ENCODE results near the gene FAXDC2.
"Not testable (repeated sequence)": the region's sequence is repeated elsewhere in the genome, so short reads cannot be mapped to it uniquely, and the experiment has no call there.

The FAXDC2 gene

DNA sequence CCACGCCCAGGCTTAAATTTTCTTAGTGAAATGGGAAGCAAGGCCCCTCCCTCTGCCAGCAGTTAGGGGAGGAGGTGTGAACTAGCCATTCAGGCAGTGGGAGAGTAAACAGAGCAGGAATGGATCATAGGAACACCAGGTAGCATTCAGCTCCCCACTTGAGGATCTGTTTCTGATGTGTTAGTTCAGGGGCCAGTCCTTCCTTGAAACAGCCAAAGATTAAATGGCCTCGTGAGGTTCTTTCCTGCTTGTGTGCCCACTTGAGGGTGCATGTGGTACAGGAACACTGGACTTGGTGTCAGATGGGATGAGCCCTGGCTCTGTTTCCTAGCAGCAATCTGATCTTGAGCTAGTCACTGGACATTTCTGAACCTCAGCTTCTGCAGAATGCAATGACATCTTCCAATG is 21.2 kb downstream of the FAXDC2 start:
- Histone ChIP-seq H3K9me3 (no peaks in the 10 kb centered on the region), H3K4me1 (no peaks in the 10 kb centered on the region), H3K4me3 (no peak overlapping the region), H3K27me3 (no peaks in the 10 kb centered on the region), H3K27ac (no peak overlapping the region), H3K36me3 (peaks cover 45 to 69% (median 48%) of the 10 kb centered on the region in 3 donors)
- TF ChIP-seq, protein P1, sequence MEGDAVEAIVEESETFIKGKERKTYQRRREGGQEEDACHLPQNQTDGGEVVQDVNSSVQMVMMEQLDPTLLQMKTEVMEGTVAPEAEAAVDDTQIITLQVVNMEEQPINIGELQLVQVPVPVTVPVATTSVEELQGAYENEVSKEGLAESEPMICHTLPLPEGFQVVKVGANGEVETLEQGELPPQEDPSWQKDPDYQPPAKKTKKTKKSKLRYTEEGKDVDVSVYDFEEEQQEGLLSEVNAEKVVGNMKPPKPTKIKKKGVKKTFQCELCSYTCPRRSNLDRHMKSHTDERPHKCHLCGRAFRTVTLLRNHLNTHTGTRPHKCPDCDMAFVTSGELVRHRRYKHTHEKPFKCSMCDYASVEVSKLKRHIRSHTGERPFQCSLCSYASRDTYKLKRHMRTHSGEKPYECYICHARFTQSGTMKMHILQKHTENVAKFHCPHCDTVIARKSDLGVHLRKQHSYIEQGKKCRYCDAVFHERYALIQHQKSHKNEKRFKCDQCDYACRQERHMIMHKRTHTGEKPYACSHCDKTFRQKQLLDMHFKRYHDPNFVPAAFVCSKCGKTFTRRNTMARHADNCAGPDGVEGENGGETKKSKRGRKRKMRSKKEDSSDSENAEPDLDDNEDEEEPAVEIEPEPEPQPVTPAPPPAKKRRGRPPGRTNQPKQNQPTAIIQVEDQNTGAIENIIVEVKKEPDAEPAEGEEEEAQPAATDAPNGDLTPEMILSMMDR (IDR thresholded peaks at IDR 0.05): no peak
- no peak for DNase-seq
- intact Hi-C loops (cut with DNase I; ENCODE audit: low total_unique reads): no loop called here

DNA sequence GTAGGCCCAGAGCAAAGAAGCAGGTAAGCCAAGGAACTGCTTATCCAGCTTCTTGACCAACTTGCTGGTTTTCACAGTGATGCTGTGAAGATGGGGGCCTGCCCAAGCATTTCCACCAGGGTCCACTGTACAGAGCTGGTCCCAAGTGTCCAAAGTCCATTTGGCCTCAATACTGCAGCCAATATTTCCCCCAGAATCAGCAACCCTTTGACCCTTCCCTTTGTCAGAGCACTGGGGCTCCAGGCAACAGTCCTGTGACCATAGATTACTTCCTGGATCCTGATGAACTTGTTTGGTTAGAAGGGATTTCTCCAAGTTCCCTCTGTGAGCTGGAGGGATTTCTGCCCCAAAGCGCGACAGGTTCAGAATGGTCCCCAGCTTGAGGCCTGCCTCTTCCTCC is 26.3 kb downstream of the FAXDC2 start:
- no peaks in the 10 kb centered on the region for H3K9me3 ChIP-seq
- peaks cover 59 to 91% (median 73%) of the 10 kb centered on the region in 3 donors for H3K36me3 ChIP-seq
- no peak overlapping the region for H3K27ac ChIP-seq
- TF ChIP-seq, protein P1 (IDR thresholded peaks at IDR 0.05): no peak
- no peaks in the 10 kb centered on the region for H3K4me1 ChIP-seq
- intact Hi-C loops (cut with DNase I; ENCODE audit: low total_unique reads): no loop called here
- H3K27me3 ChIP-seq: no peaks in the 10 kb centered on the region
- no peak for DNase-seq
- no peak overlapping the region for H3K4me3 ChIP-seq

DNA sequence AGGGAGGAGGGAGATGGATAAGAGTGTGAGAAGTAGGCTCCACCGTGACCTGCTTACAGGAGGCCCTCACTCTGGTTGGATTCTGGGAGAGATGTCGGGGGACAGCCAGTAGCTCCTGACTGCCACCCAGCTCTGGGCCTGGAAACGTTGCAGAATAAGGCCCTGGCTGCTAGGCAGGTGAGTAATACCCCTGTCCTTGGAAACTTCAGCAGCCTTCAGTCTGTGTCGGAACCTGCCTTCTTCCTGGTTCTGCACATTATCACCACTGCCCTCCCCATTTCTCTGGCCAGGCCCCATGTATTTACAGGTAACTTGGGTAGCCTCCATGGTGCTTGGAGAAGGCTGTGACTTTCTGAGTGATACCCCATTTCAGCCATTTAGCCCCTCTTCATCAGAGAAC is 26.8 kb downstream of the FAXDC2 start:
- Histone ChIP-seq H3K4me1 (no peaks in the 10 kb centered on the region), H3K4me3 (no peak overlapping the region), H3K27me3 (no peaks in the 10 kb centered on the region), H3K36me3 (peaks cover 55 to 91% (median 69%) of the 10 kb centered on the region in 3 donors), H3K27ac (no peak overlapping the region), H3K9me3 (no peaks in the 10 kb centered on the region)
- TF ChIP-seq, protein P1 (IDR thresholded peaks at IDR 0.05): no peak
- DNase-seq: no peak
- intact Hi-C loops (cut with DNase I; ENCODE audit: low total_unique reads): no loop called here

DNA sequence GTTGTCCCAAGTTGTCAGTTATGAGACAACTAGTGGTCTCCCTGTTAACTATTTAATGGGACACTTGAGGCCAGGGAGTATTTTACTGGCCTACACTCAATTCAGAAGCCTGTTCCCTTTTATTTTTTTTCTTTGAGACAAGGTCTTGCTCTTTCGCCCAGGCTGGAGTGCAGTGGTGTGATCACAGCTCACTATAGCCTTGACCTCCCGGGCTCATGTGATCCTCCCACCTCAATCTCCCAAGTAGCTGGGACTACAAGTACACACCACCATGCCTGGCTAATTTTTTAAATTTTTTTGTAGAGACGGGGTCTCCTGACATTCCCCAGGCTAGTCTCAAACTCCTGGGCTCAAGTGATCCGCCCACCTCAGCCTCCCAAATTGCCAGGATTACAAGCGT is 27.5 kb downstream of the FAXDC2 start:
- H3K36me3 ChIP-seq: peaks cover 49 to 92% (median 61%) of the 10 kb centered on the region in 3 donors
- H3K4me1 ChIP-seq; H3K27me3 ChIP-seq; H3K4me3 ChIP-seq; intact Hi-C loops (cut with DNase I; ENCODE audit: low total_unique reads); H3K9me3 ChIP-seq; H3K27ac ChIP-seq; DNase-seq: not testable (repeated sequence)

- no peak overlapping the region for H3K27ac ChIP-seq
- H3K4me1 ChIP-seq: no peaks in the 10 kb centered on the region
- H3K4me3 ChIP-seq: no peak overlapping the region
- no peaks in the 10 kb centered on the region for H3K27me3 ChIP-seq
- H3K9me3 ChIP-seq: no peaks in the 10 kb centered on the region
- TF ChIP-seq, protein P1 (IDR thresholded peaks at IDR 0.05): no peak
- no peak for DNase-seq
- H3K36me3 ChIP-seq: peaks cover 51 to 98% (median 73%) of the 10 kb centered on the region in 3 donors
- intact Hi-C loops (cut with DNase I; ENCODE audit: low total_unique reads): no loop called here
These were observed 30.0 kb downstream of the FAXDC2 start for GRCh38 chr5:154820383-154820782.

DNA sequence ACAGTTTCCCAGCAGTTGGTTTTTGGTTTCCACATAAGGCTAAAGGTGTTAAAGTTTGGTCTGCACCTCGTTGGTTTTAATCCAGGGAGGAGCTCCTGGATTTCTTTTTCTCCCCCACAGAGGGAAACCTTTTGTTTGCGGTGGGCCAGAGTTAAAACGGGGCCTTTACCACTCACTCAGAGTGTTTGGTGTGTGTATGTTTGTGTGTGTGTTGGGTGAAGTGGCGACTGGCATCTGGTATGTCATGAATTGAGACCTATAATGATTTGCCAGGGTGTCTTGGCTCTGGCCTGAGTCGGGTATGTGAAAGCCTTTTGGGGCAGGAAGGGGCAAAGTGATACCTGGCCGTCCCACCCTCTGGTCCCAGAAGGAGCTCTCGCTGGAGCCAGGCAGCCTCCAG is 30.9 kb downstream of the FAXDC2 start:
- TF ChIP-seq, protein P1 (IDR thresholded peaks at IDR 0.05): no peak
- no peak overlapping the region for H3K4me3 ChIP-seq
- no peak for DNase-seq
- no peaks in the 10 kb centered on the region for H3K4me1 ChIP-seq
- H3K9me3 ChIP-seq: no peaks in the 10 kb centered on the region
- no peaks in the 10 kb centered on the region for H3K27me3 ChIP-seq
- intact Hi-C loops (cut with DNase I; ENCODE audit: low total_unique reads): loop anchor here (10.0 kb wide), 1 partner anchor 135 kb away; no protein-coding TSS in a partner anchor
- H3K27ac ChIP-seq: no peak overlapping the region
- H3K36me3 ChIP-seq: peaks cover 57 to 100% (median 80%) of the 10 kb centered on the region in 3 donors
